ENCODE measurements around the gene VARS2. TPM values are rescaled to one million over a fixed set of nuclear protein-coding genes. Genes with fewer than 3 reads are reported as not detected.
"Not testable (repeated sequence)": the region's sequence is repeated elsewhere in the genome, so short reads cannot be mapped to it uniquely, and the experiment has no call there.

The VARS2 gene
- 10 to 100 TPM; 16.6 to 29.7 TPM for total RNA-seq

DNA sequence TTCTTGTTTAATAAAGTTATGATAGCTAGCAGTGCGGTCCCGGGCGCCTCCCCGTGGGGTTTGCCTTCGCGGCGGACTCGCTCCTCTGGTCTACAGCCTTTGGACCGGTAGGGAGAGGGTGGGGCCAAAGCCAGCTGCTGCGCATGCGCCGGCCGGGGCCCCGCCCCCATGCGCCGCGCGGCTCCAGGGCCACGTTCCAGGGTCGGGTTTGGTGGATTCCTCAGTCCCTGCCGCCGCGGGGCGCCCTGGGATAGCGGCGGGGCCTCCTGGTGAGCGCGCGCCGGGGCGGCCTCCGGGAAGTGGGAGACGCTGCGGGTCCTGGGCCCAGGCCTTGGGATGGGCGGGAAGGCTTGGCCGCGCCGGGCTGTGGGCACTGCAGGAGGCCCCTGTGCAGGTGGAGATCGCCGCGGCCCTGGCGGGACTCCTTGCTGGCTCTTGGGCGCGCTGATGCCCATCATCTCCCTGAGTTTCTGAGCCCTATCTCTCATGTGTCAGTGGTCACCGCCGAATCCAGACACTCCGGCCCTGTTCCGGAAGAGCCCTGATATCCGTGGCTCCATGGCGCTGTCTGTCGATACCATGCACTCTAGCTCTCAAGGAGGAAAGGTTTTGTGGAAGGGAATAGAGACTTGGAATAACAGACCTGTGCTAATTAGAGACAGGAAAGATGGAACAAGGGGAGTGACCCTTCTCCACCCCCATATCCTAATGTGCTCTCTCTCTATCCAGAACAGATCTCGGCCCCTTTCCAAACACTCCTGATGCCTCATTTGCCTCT lies at the start of gene VARS2:
Gene VARS2 (plus strand): TSS at position 163 of the 778 bp plus-strand sequence. CDS start 599 bp downstream, at position 762.
- Histone ChIP-seq H3K27me3 (no peaks in the 10 kb centered on the region), H3K27ac (peak within 1 kb of the TSS; percentile 90 to 95 (median 94)), H3K36me3 (replicated peaks in 1 of 2; ENCODE audit: insufficient read depth in 1 of 2, low read depth in 2 of 2) (no peaks in the 10 kb centered on the region), H3K4me3 (peak within 1 kb of the TSS; percentile 23 to 25), H3K4me1 (peaks cover 33% of the 10 kb centered on the region), H3K9me3 (no peaks in the 10 kb centered on the region)
- TF ChIP-seq POLR2A (IDR thresholded peaks at IDR 0.05), result peak; percentile 91 to 93 (median 91)
- TF ChIP-seq, protein P1, sequence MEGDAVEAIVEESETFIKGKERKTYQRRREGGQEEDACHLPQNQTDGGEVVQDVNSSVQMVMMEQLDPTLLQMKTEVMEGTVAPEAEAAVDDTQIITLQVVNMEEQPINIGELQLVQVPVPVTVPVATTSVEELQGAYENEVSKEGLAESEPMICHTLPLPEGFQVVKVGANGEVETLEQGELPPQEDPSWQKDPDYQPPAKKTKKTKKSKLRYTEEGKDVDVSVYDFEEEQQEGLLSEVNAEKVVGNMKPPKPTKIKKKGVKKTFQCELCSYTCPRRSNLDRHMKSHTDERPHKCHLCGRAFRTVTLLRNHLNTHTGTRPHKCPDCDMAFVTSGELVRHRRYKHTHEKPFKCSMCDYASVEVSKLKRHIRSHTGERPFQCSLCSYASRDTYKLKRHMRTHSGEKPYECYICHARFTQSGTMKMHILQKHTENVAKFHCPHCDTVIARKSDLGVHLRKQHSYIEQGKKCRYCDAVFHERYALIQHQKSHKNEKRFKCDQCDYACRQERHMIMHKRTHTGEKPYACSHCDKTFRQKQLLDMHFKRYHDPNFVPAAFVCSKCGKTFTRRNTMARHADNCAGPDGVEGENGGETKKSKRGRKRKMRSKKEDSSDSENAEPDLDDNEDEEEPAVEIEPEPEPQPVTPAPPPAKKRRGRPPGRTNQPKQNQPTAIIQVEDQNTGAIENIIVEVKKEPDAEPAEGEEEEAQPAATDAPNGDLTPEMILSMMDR (IDR thresholded peaks at IDR 0.05), result peak; percentile 34 to 73 (median 50)
- DNase-seq, result peak; percentile 96 to 97 (median 96)
- intact Hi-C loops (cut with DNase I), result no loop called here
- ATAC-seq, result peak; percentile 95
- WGBS, 2 donors, result 1% methylated on average over 11 to 52 of the region's 52 CpGs

DNA sequence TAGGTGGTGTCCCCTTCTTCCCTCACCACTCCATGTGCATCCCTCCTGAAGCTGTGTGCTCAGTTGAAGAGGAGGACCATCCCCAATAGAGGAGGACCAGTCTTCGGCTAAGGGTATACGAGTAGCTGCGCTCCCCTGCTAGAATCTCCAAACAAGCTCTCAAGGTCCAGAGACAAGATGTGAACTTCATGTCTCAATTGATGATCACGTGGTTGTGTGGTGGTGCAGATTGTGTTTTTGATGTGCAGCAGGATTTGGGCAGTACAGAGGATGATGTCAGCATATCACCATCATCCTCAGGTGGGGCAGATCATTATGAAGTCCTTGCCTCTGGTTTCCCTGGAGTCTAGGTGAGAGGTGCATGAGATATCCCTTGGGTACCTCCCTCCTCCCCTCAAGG lies 49.7 kb upstream of the VARS2 start:
- intact Hi-C loops (cut with DNase I), result no loop called here

DNA sequence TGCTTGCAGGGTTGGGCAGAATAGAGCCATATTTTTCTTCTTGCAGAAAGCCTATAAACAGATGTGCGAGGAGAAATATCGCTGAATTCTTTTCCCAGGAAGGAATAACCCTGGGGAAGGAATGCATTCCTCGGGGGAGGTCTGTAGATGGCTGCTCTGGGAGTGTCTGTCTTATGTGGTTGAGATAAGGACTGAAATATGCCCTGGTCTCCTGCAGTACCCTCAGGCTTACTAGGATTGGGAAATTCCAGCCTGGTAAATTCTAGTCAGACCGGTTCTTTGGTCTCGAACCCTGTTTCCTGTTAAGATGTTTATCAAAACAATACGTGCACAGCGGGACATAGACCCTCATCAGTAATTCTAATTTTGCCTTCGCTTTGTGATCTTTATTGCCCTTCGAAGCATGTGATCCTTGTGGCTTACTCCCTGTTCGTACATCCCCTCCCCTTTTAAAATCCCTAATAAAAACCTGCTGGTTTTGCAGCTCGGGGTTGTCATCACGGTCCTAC lies 44.7 kb upstream of the VARS2 start:
- 78 to 81% methylated on average over 12 of the region's 12 CpGs for WGBS, 2 donors
- H3K36me3 ChIP-seq (replicated peaks in 1 of 2; ENCODE audit: insufficient read depth in 1 of 2, low read depth in 2 of 2); DNase-seq; H3K9me3 ChIP-seq; ATAC-seq; H3K27ac ChIP-seq; intact Hi-C loops (cut with DNase I); H3K4me3 ChIP-seq; H3K27me3 ChIP-seq; H3K4me1 ChIP-seq: not testable (repeated sequence)

More for the DNA sequence above, 49.7 kb upstream of the VARS2 start:
- H3K27me3 ChIP-seq, result no peaks in the 10 kb centered on the region
- peaks cover 0 to 3% (median 0%) of the 10 kb centered on the region in 3 donors for H3K9me3 ChIP-seq
- ATAC-seq (no peak), DNase-seq (no peak)
- H3K27ac ChIP-seq, result no peak overlapping the region
- no peaks in the 10 kb centered on the region for H3K4me1 ChIP-seq
- no peak overlapping the region for H3K4me3 ChIP-seq
- H3K36me3 ChIP-seq (replicated peaks in 1 of 2; ENCODE audit: insufficient read depth in 1 of 2, low read depth in 2 of 2), result no peaks in the 10 kb centered on the region
- 66 to 87% methylated on average over 4 of the region's 4 CpGs for WGBS, 2 donors
- TF ChIP-seq, protein P1 (IDR thresholded peaks at IDR 0.05), result no peak
- TF ChIP-seq POLR2A (IDR thresholded peaks at IDR 0.05), result no peak

DNA sequence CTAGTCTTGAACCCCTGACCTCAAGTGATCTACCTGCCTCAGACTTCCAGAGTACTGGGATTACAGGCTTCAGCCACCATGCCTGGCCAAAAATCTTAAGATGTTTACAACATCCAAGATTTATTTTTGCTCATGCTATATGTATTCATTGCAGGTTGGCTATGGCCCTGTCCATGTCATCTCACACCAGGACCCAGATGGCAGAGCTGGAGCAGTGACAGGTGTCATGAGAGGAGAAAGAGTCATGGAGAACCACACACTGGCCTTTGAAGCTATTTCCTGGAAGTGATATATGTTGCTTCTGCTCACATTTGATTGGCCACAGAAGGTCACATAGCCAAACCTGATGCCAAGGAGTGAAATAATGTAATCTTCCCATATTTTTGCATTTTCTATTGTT lies 43.5 kb upstream of the VARS2 start:
- intact Hi-C loops (cut with DNase I), result loop anchor here (5.0 kb wide), 1 partner anchor 38 kb away; no protein-coding TSS in a partner anchor
- TF ChIP-seq, protein P1 (IDR thresholded peaks at IDR 0.05), result no peak
- TF ChIP-seq POLR2A (IDR thresholded peaks at IDR 0.05), result no peak
- no peak overlapping the region for H3K4me3 ChIP-seq
- ATAC-seq (no peak), DNase-seq (no peak)
- no peak overlapping the region for H3K27ac ChIP-seq
- H3K9me3 ChIP-seq, result peaks cover 0 to 4% (median 0%) of the 10 kb centered on the region in 3 donors
- H3K27me3 ChIP-seq, result no peaks in the 10 kb centered on the region
- no peaks in the 10 kb centered on the region for H3K36me3 ChIP-seq (replicated peaks in 1 of 2; ENCODE audit: insufficient read depth in 1 of 2, low read depth in 2 of 2)
- peaks cover 4% of the 10 kb centered on the region for H3K4me1 ChIP-seq

DNA sequence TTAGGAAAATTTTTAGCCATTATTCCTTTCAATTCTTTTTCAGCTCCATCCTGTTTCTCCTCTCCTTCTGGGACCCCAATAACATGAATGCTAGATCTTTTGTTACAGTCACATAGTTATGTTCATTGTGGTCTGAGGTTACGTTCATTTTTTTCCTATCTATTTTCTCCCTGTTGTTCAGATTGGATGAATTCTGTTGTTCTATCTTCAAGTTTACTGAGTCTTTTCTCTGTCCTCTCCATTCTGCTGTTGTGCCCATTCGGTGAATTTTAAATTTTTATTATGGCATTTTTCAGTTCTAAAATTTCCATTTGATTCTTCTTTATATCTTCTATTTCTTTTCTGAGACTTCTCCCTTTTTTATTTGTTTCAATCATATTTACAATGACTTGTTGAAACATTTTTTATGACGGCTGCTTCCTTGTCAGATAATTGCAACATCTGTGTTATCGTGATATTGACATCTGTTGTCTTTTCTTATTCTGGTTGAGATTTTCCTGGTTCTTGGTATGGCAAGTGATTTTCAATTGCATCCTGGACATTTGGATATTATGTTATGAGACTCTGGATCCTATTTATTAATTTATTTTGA lies 42.4 kb upstream of the VARS2 start:
- Histone ChIP-seq H3K4me3 (no peak overlapping the region), H3K4me1 (peaks cover 16% of the 10 kb centered on the region), H3K27ac (no peak overlapping the region), H3K27me3 (no peaks in the 10 kb centered on the region), H3K9me3 (peaks cover 0 to 4% (median 0%) of the 10 kb centered on the region in 3 donors), H3K36me3 (replicated peaks in 1 of 2; ENCODE audit: insufficient read depth in 1 of 2, low read depth in 2 of 2) (no peaks in the 10 kb centered on the region)
- no peak for TF ChIP-seq POLR2A (IDR thresholded peaks at IDR 0.05)
- TF ChIP-seq, protein P1 (IDR thresholded peaks at IDR 0.05), result no peak
- ATAC-seq (no peak), DNase-seq (no peak)
- intact Hi-C loops (cut with DNase I), result loop anchor here (5.0 kb wide), 1 partner anchor 39 kb away; no protein-coding TSS in a partner anchor
- WGBS, 2 donors, result 71 to 86% methylated on average over 4 of the region's 4 CpGs
